Hepatocyte (in vitro differentiated cells): ENCODE measurements around the gene CHST8. TPM values are rescaled to one million over a fixed set of nuclear protein-coding genes. Genes with fewer than 3 reads are reported as not detected.

Source experiments
- DNase-seq: peaks from one replicate; pipeline ENCODE4 v3.0.0-alpha.2; 2016; ENCODE audit warnings: low spot score
- H2AFZ ChIP-seq: fragments of 200-600 bp; sonication (generic); 2 replicates; pipeline ENCODE4 v1.6.0; 2016; ENCODE audit warnings: antibody characterized with exemption, mild to moderate bottlenecking
- H3K27ac ChIP-seq: fragments of 200-600 bp; sonication (generic); 2 replicates; pipeline ENCODE4 v1.5.1; 2016; ENCODE audit warnings: mild to moderate bottlenecking
- H3K27me3 ChIP-seq: fragments of 200-600 bp; sonication (generic); 2 replicates; pipeline ENCODE4 v1.6.1; 2016
- H3K36me3 ChIP-seq: fragments of 200-600 bp; sonication (generic); replicated peaks from 2 replicates; pipeline ENCODE4 v1.5.1; 2016; ENCODE audit warnings: low read depth; ENCODE audit not compliant: insufficient read depth
- H3K4me1 ChIP-seq: fragments of 200-600 bp; sonication (generic); 2 replicates; pipeline ENCODE4 v1.5.1; 2016; ENCODE audit warnings: mild to moderate bottlenecking, moderate library complexity; ENCODE audit not compliant: insufficient read depth
- H3K4me2 ChIP-seq: fragments of 200-600 bp; sonication (generic); 2 replicates; pipeline ENCODE4 v1.6.0; 2016
- H3K4me3 ChIP-seq: fragments of 200-600 bp; sonication (generic); 2 replicates; pipeline ENCODE4 v1.5.1; 2016; ENCODE audit warnings: mild to moderate bottlenecking
- H3K79me2 ChIP-seq: fragments of 200-600 bp; sonication (generic); 2 replicates; pipeline ENCODE4 v1.6.0; 2017; ENCODE audit warnings: mild to moderate bottlenecking
- H3K9me2 ChIP-seq: fragments of 200-600 bp; sonication (generic); replicated peaks from 2 replicates; pipeline ENCODE4 v1.6.0; 2017; ENCODE audit warnings: mild to moderate bottlenecking; ENCODE audit not compliant: insufficient read depth
- H3K9me3 ChIP-seq: fragments of 200-600 bp; sonication (generic); 2 replicates; pipeline ENCODE4 v1.5.1; 2016; ENCODE audit warnings: low read depth, mild to moderate bottlenecking
- H4K20me1 ChIP-seq: fragments of 200-600 bp; sonication (generic); 2 replicates; pipeline ENCODE4 v1.6.0; 2016; ENCODE audit warnings: mild to moderate bottlenecking; ENCODE audit not compliant: insufficient read depth, poor library complexity, severe bottlenecking
- CTCF ChIP-seq: fragments of 200-600 bp; sonication (generic); IDR thresholded peaks from 2 replicates; pipeline ENCODE4 v1.5.1; 2016; ENCODE audit warnings: antibody characterized with exemption, mild to moderate bottlenecking; ENCODE audit not compliant: poor library complexity
- EZH2 ChIP-seq: fragments of 200-600 bp; sonication (generic); IDR thresholded peaks from 2 replicates; pipeline ENCODE4 v1.6.1; 2016; ENCODE audit warnings: antibody characterized with exemption, mild to moderate bottlenecking, borderline replicate concordance
- EZH2phosphoT487 ChIP-seq: fragments of 200-600 bp; sonication (generic); IDR thresholded peaks from one replicate; pipeline ENCODE4 v1.6.1; 2018; ENCODE audit warnings: antibody characterized with exemption, mild to moderate bottlenecking, low read depth, moderate library complexity; ENCODE audit not compliant: unreplicated experiment, severe bottlenecking
- WGBS: methylation state at CpG from one replicate; pipeline ENCODE4 v1.1.6; 2016; ENCODE audit warnings: low lambda C conversion rate; ENCODE audit errors: missing lambda C conversion rate; 5-methylcytosine and 5-hydroxymethylcytosine counted together
- polyA plus RNA-seq: library from polyadenylated mRNA; unstranded; fragments of >200 nt; fragmentation: Nextera tagmentation; extraction: Ambion mirVana; gene quantifications from 2 replicates; pipeline ENCODE4 v1.2.1, GENCODE V29; 2016
- total RNA-seq: library from RNA; depleted of rRNA; stranded (reverse); fragments of >200 nt; gene quantifications from 2 replicates; pipeline ENCODE4 v1.2.3, GENCODE V29; 2014

Gene CHST8
- total and polyA plus RNA-seq, 2 experiments from 2014 or later: 0.07 to 0.89 TPM

GRCh38 chr19:33724021-33724720, 102.4 kb downstream of the CHST8 start:
- WGBS: 78% methylated on average over 13 of the region's 15 CpGs
- H3K4me3 ChIP-seq: no peak overlapping the region

DNA sequence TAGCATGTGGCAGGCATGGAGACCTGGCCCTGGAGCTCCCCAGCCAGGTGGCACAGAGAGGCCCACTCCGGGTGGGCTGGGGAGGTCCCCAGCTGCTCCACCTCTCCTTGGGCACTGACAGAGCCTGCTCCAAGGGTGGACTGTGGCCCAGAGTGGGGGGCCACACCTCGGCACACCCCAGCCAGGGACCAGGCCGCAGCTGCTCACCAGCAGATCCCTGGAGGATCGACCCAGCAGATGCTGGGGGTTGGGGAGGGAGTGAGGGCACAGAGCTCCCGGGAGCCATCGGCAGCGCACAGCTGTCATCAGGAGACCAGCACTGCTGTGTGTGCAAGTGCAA, 102.9 kb downstream of the CHST8 start:
- no peak overlapping the region for H3K27ac ChIP-seq
- H3K4me1 ChIP-seq: no peaks in the 10 kb centered on the region
- no peaks in the 10 kb centered on the region for H3K9me2 ChIP-seq
- H3K36me3 ChIP-seq: no peaks in the 10 kb centered on the region
- H3K79me2 ChIP-seq: no peaks in the 10 kb centered on the region
- H3K27me3 ChIP-seq: no peaks in the 10 kb centered on the region
- TF ChIP-seq EZH2 (no peak), CTCF (no peak), EZH2phosphoT487 (no peak)
- no peaks in the 10 kb centered on the region for H4K20me1 ChIP-seq
- WGBS: 84% methylated on average over 7 of the region's 7 CpGs
- no peak overlapping the region for H2AFZ ChIP-seq
- H3K4me3 ChIP-seq: no peak overlapping the region
- H3K9me3 ChIP-seq: no peaks in the 10 kb centered on the region
- no peak for DNase-seq
- no peak overlapping the region for H3K4me2 ChIP-seq

More at GRCh38 chr19:33724021-33724720, 102.4 kb downstream of the CHST8 start:
- no peak overlapping the region for H3K27ac ChIP-seq
- TF ChIP-seq EZH2phosphoT487: no peak
- no peak for TF ChIP-seq EZH2
- TF ChIP-seq CTCF: no peak
- no peaks in the 10 kb centered on the region for H3K9me3 ChIP-seq
- H3K9me2 ChIP-seq: no peaks in the 10 kb centered on the region
- no peaks in the 10 kb centered on the region for H3K79me2 ChIP-seq
- no peaks in the 10 kb centered on the region for H4K20me1 ChIP-seq
- no peak overlapping the region for H3K4me2 ChIP-seq
- no peak overlapping the region for H2AFZ ChIP-seq
- H3K36me3 ChIP-seq: no peaks in the 10 kb centered on the region
- no peaks in the 10 kb centered on the region for H3K4me1 ChIP-seq
- DNase-seq: no peak
- H3K27me3 ChIP-seq: no peaks in the 10 kb centered on the region

GRCh38 chr19:33725567-33725966, 103.8 kb downstream of the CHST8 start:
- WGBS: 83% methylated on average over 9 of the region's 9 CpGs

GRCh38 chr19:33726756-33727155, 105.0 kb downstream of the CHST8 start:
- Histone ChIP-seq H3K27me3 (no peaks in the 10 kb centered on the region), H3K4me3 (no peak overlapping the region), H3K4me2 (no peak overlapping the region), H3K79me2 (no peaks in the 10 kb centered on the region), H3K27ac (no peak overlapping the region), H2AFZ (no peak overlapping the region), H3K9me3 (no peaks in the 10 kb centered on the region), H3K9me2 (no peaks in the 10 kb centered on the region), H4K20me1 (no peaks in the 10 kb centered on the region), H3K4me1 (no peaks in the 10 kb centered on the region), H3K36me3 (no peaks in the 10 kb centered on the region)
- TF ChIP-seq CTCF: no peak
- TF ChIP-seq EZH2phosphoT487: no peak
- TF ChIP-seq EZH2: no peak
- WGBS: 84% methylated on average over 12 of the region's 12 CpGs
- no peak for DNase-seq

More at GRCh38 chr19:33725567-33725966, 103.8 kb downstream of the CHST8 start:
- H3K4me1 ChIP-seq: no peaks in the 10 kb centered on the region
- DNase-seq: no peak
- no peaks in the 10 kb centered on the region for H3K27me3 ChIP-seq
- no peak for TF ChIP-seq EZH2
- no peaks in the 10 kb centered on the region for H3K9me2 ChIP-seq
- H3K9me3 ChIP-seq: no peaks in the 10 kb centered on the region
- no peak overlapping the region for H3K4me3 ChIP-seq
- H3K4me2 ChIP-seq: no peak overlapping the region
- no peaks in the 10 kb centered on the region for H3K79me2 ChIP-seq
- H3K27ac ChIP-seq: no peak overlapping the region
- no peaks in the 10 kb centered on the region for H3K36me3 ChIP-seq
- H4K20me1 ChIP-seq: no peaks in the 10 kb centered on the region
- H2AFZ ChIP-seq: no peak overlapping the region
